Cardiac ventricle fibroblast (primary cell): ENCODE results near the gene UBE2D4. TPM values are rescaled to one million over a fixed set of nuclear protein-coding genes. Genes with fewer than 3 reads are reported as not detected.

Experiments
- total RNA-seq: library from RNA; depleted of rRNA; stranded (reverse); fragments of >200 nt; gene quantifications from 2 replicates; pipeline ENCODE4 v1.2.3, GENCODE V29; 2015

UBE2D4 gene
- total RNA-seq, result 10.6 and 17.2 TPM in 2 replicates

DNA sequence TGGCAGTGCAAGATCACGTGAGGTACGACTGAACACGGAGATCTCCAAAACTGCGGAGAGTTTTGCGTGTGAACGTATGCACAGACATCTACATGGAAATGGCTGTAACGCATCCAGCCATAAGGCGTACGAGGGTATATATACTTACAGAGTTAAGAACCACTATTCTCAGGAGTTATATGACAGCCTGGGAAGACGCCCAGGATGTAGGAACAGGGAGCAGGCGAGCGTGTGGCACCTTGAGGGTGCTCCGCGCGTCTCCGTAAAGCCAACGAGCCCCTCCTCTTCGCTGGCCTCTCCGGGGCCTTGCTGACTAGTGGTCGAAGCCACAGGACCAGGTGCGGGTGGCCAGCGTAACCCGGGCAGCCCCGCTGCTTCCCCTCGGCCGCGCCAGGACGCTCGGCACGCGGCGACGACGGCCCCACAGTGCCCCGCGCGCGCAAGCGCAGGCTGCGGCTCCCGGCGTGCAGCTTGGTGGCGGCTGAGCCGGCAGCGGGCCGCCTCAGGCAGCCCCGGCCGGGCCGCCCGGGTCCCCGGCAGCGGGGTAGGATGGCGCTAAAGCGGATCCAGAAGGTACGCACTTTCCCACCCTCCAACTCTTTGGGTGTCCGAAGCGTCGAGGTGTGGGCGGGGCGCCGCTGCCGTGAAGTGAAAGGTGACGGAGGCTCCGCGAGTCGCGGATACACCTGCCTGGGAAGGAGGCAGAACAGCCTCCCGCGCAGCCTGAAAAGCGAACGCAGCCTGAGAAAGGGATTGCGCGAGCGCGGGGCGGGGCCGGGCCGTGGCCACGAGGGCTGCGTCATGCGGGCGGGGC, at the start of gene UBE2D4:
Gene UBE2D4, plus strand, starts transcription at position 453 of the 814 bp plus-strand sequence. Its CDS starts 97 bp downstream, at position 550.

DNA sequence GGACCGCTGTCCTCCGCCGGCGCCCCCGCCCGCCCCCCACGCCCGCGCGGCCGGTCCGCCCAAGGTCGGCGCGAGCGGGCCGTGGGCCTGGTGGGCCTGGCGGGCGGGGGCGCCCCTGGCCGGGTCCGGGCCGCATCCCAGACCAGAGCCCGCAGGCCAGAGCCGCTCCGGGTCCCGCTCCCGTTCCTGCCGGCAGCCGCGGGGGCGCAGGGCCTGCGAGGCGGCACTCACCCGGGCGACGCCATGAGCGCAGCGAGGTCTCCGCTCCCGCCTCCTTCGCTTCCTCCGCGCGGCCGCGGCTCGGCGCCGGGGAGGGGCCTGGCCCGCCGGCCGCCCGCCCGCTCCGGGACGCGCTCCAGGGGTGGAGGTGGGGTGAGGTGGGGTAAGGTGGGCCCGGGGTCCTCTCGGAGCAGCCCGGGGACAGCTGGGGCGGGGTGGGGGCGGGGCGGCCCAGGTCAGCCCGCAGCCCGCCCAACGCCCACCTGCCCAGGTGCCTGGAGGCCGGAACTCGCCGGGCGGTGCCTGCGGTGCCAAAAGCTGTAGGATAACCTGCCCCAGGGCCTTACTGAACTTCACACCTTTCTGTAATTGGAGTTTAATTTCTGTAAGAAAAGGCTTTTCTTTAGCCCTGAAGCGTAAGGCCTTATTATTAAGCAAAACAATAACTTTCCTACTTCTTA, 19.8 kb upstream of the UBE2D4 start, which contains the start of gene URGCP:
Gene URGCP, minus strand, starts transcription at position 266 of the 680 bp plus-strand sequence. Its CDS starts 21 bp downstream, at position 245.

DNA sequence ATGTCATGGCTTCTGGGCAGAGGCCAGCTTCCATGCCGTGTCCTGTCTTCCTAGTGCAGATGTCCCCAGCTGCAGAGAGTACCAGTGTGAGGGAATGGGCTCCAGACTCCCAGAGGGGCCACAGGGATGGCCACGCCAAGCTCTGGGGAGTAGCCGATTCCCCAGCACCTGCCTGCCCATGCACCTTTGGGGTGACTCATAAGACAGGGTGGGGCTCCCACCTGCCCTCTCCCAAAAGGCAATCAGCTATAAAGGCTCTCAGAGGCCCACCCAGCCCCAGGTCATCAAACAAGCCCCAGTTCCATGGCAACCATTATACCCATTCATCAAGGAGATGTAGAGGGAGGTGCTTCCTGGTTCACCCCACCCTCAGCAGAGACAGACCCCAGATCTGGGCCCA, 71.3 kb downstream of the UBE2D4 start, which contains the start of gene SPDYE1:
Gene SPDYE1, plus strand, starts transcription at position 366 of the 400 bp plus-strand sequence. CDS start 2,053 bp downstream, outside the sequence.

Other genes starting within 250 kb of the UBE2D4 start
- gene COA1, start 196.9 kb upstream of the UBE2D4 start, total RNA-seq, result 18.0 and 22.7 TPM in 2 replicates
- 23.9 and 26.0 TPM in 2 replicates for gene BLVRA, start 167.8 kb upstream of the UBE2D4 start, total RNA-seq
- 100 and 104 TPM in 2 replicates for gene MRPS24, start 56.9 kb upstream of the UBE2D4 start, total RNA-seq
- gene URGCP, start 19.8 kb upstream of the UBE2D4 start, total RNA-seq, result 14.0 and 19.8 TPM in 2 replicates
- gene SPDYE1, start 71.5 kb downstream of the UBE2D4 start, total RNA-seq, result not detected in 2 replicates
- 82.4 and 90.7 TPM in 2 replicates for gene DBNL, start 118.3 kb downstream of the UBE2D4 start, total RNA-seq
- not detected in 2 replicates for gene PGAM2, start 139.1 kb downstream of the UBE2D4 start, total RNA-seq
- 19.3 and 27.1 TPM in 2 replicates for gene POLM, start 156.1 kb downstream of the UBE2D4 start, total RNA-seq
- gene AEBP1, start 177.9 kb downstream of the UBE2D4 start, total RNA-seq, result 165 and 178 TPM in 2 replicates
- gene POLD2, start 197.1 kb downstream of the UBE2D4 start, total RNA-seq, result 55.4 and 58.2 TPM in 2 replicates
- gene MYL7, start 214.9 kb downstream of the UBE2D4 start, total RNA-seq, result not detected in 2 replicates